ENCODE results near the gene PPP4C.
A peak's percentile ranks its signal among the peaks of the same experiment; 100 is the strongest.

PPP4C gene

DNA sequence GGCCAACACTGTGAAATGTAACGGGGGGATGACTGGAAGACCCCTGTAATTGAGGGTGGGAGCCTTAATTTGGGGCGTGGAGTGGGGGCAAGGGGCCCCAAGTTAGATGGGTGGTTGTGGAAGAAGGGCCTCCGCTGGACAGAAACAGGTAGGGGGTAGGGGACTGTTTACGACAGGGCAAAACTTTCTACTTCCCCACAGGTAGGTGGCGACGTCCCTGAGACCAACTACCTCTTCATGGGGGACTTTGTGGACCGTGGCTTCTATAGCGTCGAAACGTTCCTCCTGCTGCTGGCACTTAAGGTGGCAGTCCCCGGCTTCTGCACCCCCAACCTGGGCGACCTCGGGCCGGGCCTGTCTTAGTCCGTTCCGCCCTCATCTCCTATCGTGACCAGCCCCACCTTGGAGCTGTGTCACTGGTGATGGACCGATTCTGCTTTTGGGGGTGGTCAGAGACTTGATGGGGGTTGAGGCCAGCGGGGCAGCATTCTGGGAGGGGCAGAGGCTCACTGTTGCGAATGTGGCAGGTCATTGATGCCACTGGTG is 6.8 kb downstream of the PPP4C start:
- DNase-seq (ENCODE audit: low spot score): no peak

DNA sequence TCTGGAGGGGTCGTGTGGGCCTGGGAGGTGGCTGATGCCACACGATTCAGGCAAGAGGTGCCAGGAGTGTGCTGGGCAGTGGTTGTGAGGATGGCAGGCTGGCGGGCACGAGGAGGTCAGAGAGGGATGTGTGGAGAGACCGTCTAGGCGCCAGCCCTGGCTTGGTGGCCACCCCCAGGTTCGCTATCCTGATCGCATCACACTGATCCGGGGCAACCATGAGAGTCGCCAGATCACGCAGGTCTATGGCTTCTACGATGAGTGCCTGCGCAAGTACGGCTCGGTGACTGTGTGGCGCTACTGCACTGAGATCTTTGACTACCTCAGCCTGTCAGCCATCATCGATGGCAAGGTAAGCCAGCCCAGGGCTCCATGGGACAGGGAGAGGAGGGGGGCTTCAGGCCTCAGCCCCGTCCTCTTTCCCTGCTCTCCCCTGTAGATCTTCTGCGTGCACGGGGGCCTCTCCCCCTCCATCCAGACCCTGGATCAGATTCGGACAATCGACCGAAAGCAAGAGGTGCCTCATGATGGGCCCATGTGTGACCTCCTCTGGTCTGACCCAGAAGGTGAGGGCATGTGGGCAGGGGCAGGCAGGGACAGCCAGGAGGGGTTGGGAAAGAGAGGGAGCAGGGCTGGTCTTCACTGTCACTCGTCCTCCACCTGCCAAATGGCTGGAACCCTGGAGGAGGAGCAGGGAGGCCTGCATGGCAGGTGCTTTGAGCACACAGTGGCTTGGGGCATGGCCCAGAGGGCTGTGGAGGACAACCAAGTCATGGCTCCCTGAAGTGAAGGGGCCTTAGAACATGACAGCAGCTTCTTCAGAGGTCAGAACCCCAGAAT is 7.6 kb downstream of the PPP4C start:
- no peak for DNase-seq (ENCODE audit: low spot score)

GRCh38 chr16:30084096-30084815 is 8.5 kb downstream of the PPP4C start:
- DNase-seq (ENCODE audit: low spot score): no peak

GRCh38 chr16:30084816-30085159 is 9.0 kb downstream of the PPP4C start:
- DNase-seq (ENCODE audit: low spot score): peak; percentile 54

- DNase-seq (ENCODE audit: low spot score): no peak
Measured at GRCh38 chr16:30085247-30085646, 9.5 kb downstream of the PPP4C start.

- DNase-seq (ENCODE audit: low spot score): no peak
Measured at GRCh38 chr16:30085820-30086219, 10.0 kb downstream of the PPP4C start.

GRCh38 chr16:30086291-30087140 is 10.7 kb downstream of the PPP4C start:
- no peak for DNase-seq (ENCODE audit: low spot score)

GRCh38 chr16:30087181-30087898 is 11.5 kb downstream of the PPP4C start:
- no peak for DNase-seq (ENCODE audit: low spot score)

DNA sequence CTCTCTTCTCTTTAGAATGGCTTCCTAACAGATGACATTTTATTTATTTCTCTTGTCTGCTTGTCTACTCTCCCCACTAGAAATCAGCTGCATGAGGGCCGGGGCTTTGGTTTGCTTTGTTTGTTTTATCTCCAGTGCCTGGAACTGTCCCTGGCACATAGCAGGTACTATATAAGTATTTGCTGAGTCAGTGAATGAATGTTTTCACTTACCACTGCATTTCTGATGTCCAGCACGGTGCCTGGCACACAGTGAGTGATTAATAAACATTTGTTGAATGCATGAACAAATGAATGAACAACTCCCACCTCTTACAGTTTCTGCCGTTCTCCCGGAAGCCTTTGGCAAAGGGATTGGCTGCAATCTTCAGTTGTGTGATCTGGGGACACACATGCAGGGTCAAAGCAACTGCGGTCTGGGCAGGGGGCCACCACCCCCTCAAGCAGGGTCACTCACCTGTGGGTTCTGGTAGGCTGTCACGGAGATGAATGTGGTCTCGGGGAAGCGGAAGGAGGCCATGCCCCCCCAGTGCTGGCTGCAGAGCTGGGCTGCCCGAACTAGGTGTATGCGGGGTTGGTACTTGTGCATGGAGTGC is 12.5 kb downstream of the PPP4C start:
- DNase-seq (ENCODE audit: low spot score): no peak

- DNase-seq (ENCODE audit: low spot score): no peak
Measured at GRCh38 chr16:30088832-30089624, 13.2 kb downstream of the PPP4C start.

GRCh38 chr16:30090610-30091331 is 15.0 kb downstream of the PPP4C start:
- DNase-seq (ENCODE audit: low spot score): no peak

- DNase-seq (ENCODE audit: low spot score): peak; percentile 96
Measured at GRCh38 chr16:30091474-30092372, 15.9 kb downstream of the PPP4C start, which contains the start of gene TBX6. Gene TBX6, minus strand, starts transcription at chr16:30091924. Its CDS starts 731 bp downstream, at chr16:30091193.

DNA sequence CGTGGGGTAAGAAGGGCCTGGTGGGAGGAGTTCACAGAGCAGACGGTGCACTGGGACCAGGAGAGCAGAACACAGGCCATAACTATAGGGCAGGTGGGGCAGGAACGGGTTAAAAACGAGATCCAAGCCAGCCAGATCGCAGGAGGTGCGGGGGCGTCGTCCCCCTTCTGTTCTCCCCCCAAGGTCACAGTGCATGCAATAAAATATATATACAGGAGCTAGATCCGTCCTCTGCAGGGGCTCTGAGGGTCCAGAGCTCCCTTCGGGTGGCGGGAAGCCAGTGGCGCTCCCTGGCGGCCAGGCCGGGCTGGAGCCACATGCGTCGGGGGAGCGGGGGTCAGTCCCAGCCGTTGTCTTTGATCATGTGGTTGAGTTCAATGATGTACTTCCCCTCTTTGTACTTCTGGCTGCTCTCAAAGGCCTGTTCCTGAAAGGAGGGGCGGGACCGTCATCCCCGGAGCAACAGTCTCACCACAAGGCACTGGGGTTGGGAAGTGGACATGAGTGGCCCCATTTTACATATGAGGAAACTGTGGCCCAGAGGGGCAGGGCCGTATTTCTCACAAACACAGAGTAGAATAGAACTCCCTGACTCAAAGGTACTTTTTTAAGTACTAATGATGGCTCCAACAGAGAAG is 16.7 kb downstream of the PPP4C start:
- DNase-seq (ENCODE audit: low spot score): peak; percentile 67

DNA sequence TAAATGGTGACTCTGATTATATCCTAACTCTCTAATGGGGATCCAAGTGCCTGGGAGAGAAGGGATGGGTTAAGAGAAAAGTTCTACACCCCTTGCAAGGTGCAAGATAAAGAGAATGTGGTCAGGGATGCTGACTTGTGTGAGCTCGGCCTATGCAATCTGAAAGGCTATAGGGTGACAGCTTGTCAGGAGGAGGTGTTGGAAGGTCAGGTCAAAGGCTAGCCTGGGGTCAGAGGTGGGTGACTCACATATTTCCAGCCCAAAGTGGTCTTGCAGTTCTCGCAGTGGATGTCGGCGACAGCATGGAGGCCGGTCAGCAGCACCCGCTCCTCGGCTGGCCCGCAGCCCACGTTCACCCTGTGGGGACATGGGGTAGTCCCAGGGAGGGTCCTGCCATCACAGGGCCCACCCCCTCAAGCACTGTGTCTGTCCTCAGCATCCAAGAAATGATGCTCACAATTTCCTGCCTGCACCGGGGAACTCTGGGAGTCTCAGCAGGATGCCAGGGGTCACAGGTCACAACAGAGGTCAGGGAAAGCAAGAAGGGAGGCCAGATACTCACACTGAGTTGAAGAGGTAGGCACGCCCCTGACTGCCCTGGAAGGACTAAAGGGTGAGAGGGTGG is 18.9 kb downstream of the PPP4C start:
- no peak for DNase-seq (ENCODE audit: low spot score)

- no peak for DNase-seq (ENCODE audit: low spot score)
Measured at GRCh38 chr16:30095166-30096078, 19.6 kb downstream of the PPP4C start.

DNA sequence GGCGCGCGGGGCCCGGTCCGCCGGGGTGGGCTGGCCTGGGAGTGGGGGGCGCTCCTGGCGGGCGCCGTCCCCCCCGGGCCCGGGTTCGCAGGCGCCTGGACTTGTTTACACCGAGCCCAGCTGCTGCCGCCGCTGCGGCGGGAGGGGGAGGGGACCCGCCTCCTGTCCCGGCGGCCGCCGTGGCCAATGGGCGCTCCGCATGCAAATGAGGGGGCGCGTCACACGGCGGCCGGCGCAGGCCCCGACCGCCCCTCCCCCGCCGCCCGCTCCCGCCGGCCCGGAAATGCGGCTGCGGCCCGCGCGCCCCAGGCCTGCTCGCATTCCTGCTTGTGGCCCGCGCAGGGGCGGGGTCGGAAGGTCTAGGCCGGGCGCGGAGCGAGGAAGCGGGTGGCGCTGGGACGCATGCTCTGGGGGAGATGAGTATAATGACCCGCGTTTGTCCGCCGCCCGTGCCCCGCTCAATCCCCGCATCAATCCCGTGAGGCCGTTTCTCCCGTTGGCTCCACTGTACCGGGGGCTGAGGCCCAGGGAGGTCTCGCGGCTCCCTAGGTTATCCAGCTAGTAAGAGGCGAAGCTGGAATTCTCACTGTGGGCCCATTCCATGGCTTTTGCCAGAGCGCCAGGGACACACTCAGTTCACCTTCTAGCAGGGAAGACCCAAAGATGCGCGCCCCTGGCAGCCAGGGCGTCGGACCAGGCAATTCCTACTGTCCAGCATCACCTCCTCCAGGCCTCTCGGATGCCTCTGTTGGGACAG is 20.5 kb downstream of the PPP4C start, which contains the start of gene YPEL3:
YPEL3 (minus strand) TSS at position 109 of the 757 bp plus-strand sequence. CDS start 731 bp downstream, outside the sequence.
- DNase-seq (ENCODE audit: low spot score): peak; percentile 99
